Left ventricle myocardium inferior (tissue), 1 donor: Measurements from ENCODE around the gene OR56A5. TPM values are rescaled to one million over a fixed set of nuclear protein-coding genes. Genes with fewer than 3 reads are reported as not detected.

Experiments used
- DNase-seq: peaks from one replicate; pipeline ENCODE4 v3.0.0-alpha.2; 2020
- H3K27ac ChIP-seq: fragments of 200-600 bp; replicated peaks from 2 replicates; pipeline ENCODE4 v1.8.0; 2021
- H3K27me3 ChIP-seq: fragments of 200-600 bp; 2 replicates; pipeline ENCODE4 v1.8.0; 2021; ENCODE audit warnings: low read depth
- H3K36me3 ChIP-seq: fragments of 200-600 bp; 2 replicates; pipeline ENCODE4 v1.8.0; 2021
- H3K4me1 ChIP-seq: fragments of 200-600 bp; 2 replicates; pipeline ENCODE4 v1.8.0; 2021
- H3K4me3 ChIP-seq: fragments of 200-600 bp; 2 replicates; pipeline ENCODE4 v1.8.0; 2021; ENCODE audit warnings: mild to moderate bottlenecking, moderate library complexity
- H3K9me3 ChIP-seq: fragments of 200-600 bp; replicated peaks from 2 replicates; pipeline ENCODE4 v1.8.0; 2021
- CTCF ChIP-seq: fragments of 200-600 bp; IDR thresholded peaks from 2 replicates; pipeline ENCODE4 v1.8.0; 2021; ENCODE audit warnings: antibody characterized with exemption, mild to moderate bottlenecking, borderline replicate concordance
- intact Hi-C: fragments of 100-400 bp; cut with micrococcal nuclease; formaldehyde crosslinking; loops from one replicate; pipeline ENCODE4 v1.11.0; 2022
- total RNA-seq: library from RNA; stranded (reverse); fragmentation: NEBNext Ultra II Directional; extraction: Animal tissue kit (Norgen Biotek cat#: 25700); gene quantifications from one replicate; pipeline ENCODE4 v1.2.1, GENCODE V29; 2021
- donor health status: DM: no; HTN: yes; CAD: no; lungs with severe emphysema.

The OR56A5 gene
- total RNA-seq, 1 donor from 2014 or later, result not detected

GRCh38 chr11:5933116-5933515 lies 35.2 kb downstream of the OR56A5 start:
- no peak for DNase-seq
- intact Hi-C loops, result no loop called here
- Histone ChIP-seq H3K4me3 (no peak overlapping the region), H3K27ac (no peak overlapping the region), H3K9me3 (peaks cover 37% of the 10 kb centered on the region), H3K4me1 (no peaks in the 10 kb centered on the region), H3K27me3 (no peaks in the 10 kb centered on the region), H3K36me3 (no peaks in the 10 kb centered on the region)
- no peak for TF ChIP-seq CTCF

DNA sequence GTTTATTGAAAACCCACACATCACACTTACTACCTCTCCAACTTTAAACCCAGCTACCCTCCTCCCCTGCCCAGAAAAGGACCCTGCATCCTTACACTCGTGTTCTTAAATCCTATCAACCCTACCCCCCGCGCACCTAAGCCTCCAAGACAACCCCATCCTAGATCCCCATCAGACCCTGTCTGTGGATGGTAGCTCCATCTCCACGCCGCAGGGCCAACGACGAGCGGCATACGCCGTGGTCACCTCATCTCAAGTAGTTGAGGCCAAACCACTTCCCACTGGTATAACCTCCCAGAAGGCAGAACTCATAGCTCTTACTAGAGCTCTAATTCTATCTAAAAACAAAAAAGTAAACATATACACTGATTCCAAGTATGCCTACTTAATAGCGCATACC lies 35.6 kb downstream of the OR56A5 start:
- no peak overlapping the region for H3K27ac ChIP-seq
- no peak for DNase-seq
- intact Hi-C loops, result no loop called here
- H3K36me3 ChIP-seq, result no peaks in the 10 kb centered on the region
- peaks cover 41% of the 10 kb centered on the region for H3K9me3 ChIP-seq
- TF ChIP-seq CTCF, result no peak
- H3K4me1 ChIP-seq, result no peaks in the 10 kb centered on the region
- no peaks in the 10 kb centered on the region for H3K27me3 ChIP-seq
- no peak overlapping the region for H3K4me3 ChIP-seq

GRCh38 chr11:5931061-5931460 lies 37.2 kb downstream of the OR56A5 start:
- Histone ChIP-seq H3K4me1 (no peaks in the 10 kb centered on the region), H3K27me3 (no peaks in the 10 kb centered on the region), H3K4me3 (no peak overlapping the region), H3K27ac (no peak overlapping the region), H3K9me3 (peaks cover 47% of the 10 kb centered on the region), H3K36me3 (no peaks in the 10 kb centered on the region)
- intact Hi-C loops, result no loop called here
- no peak for DNase-seq
- no peak for TF ChIP-seq CTCF

DNA sequence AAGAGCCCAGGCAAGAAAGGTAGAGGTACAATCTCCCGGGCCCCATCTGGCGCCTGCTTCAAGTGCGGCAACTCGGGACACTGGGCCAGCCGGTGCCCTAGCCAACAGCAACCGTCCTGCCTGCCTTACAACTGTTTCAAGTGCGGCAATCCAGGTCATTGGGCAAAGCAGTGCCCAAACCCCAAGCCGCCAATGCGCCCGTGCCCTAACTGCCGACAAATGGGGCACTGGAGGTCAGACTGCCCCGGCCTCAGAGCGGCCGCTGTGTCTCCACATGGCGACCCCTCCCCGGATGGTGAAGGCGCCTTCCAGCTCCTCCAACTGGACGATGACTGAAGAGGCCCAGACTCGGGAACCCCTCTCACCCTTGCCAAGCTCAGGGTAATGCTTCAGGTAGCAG lies 37.7 kb downstream of the OR56A5 start:
- Histone ChIP-seq H3K36me3 (no peaks in the 10 kb centered on the region), H3K27me3 (no peaks in the 10 kb centered on the region), H3K4me1 (no peaks in the 10 kb centered on the region), H3K27ac (no peak overlapping the region), H3K9me3 (peaks cover 52% of the 10 kb centered on the region), H3K4me3 (no peak overlapping the region)
- intact Hi-C loops, result no loop called here
- no peak for DNase-seq
- TF ChIP-seq CTCF, result no peak

DNA sequence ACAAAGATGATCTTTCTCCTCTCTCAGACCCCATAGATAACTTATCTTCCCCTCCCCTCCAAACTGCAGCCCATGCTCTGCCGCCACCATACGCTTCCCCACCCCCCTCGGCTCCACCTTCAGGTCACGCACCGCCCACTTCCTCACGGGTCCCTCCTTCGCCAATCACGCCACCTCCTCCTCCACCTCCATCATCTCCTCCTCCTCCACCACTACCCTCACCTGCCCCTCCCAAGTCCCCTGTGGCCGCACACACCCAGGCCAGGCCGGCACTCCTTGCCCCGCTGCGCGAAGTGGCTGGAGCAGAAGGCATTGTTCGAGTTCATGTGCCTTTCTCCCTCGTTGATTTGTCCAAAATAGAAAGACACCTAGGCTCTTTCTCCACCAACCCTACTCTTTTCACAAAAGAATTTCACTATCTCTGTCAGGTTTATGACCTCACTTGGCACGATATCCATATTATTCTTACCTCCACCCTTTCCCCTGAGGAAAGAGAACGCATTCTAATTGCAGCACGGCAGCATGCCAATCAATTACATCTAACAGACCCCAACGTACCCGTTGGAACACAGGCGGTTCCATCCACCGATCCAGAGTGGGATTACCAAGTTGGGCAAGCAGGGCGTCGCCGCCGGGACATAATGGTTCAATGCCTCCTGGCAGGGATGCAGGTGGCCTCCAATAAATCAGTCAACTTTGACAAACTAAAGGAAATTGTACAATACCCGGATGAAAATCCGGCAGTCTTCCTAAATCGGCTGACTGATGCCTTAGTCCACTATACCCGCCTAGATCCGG lies 38.5 kb downstream of the OR56A5 start:
- Histone ChIP-seq H3K4me1 (no peaks in the 10 kb centered on the region), H3K36me3 (no peaks in the 10 kb centered on the region), H3K9me3 (peaks cover 60% of the 10 kb centered on the region), H3K4me3 (no peak overlapping the region), H3K27me3 (no peaks in the 10 kb centered on the region), H3K27ac (no peak overlapping the region)
- no peak for TF ChIP-seq CTCF
- intact Hi-C loops, result no loop called here
- no peak for DNase-seq
